ENCODE data around the gene SLC25A18. TPM values are rescaled to one million over a fixed set of nuclear protein-coding genes. Genes with fewer than 3 reads are reported as not detected.
A peak's percentile ranks its signal among the peaks of the same experiment; 100 is the strongest.

SLC25A18 gene
- total RNA-seq, 4 donors from 2014 or later, result 0.93 to 5.3 (median 1.5) TPM

GRCh38 chr22:17569971-17570511 lies 6.7 kb downstream of the SLC25A18 start:
- 0 to 30% methylated on average over 2 to 3 of the region's 8 CpGs for WGBS, 2 donors (ENCODE audit: low coverage in 1 of 2)
- no peaks in the 10 kb centered on the region for H3K27me3 ChIP-seq
- peak overlapping the region in 1 of 2 donors; percentile 43 for H3K4me3 ChIP-seq
- no peaks in the 10 kb centered on the region for H3K9me3 ChIP-seq
- no peak for ATAC-seq
- peak overlapping the region; percentile 90 to 97 (median 92) for H3K27ac ChIP-seq
- no peaks in the 10 kb centered on the region for H3K36me3 ChIP-seq
- H3K4me1 ChIP-seq, result peaks cover 15 to 33% (median 23%) of the 10 kb centered on the region in 3 donors
- TF ChIP-seq POLR2AphosphoS5 (IDR thresholded peaks at IDR 0.05), result no peak
- TF ChIP-seq EP300 (IDR thresholded peaks at IDR 0.05), result no peak
- no peak for TF ChIP-seq CTCF (IDR thresholded peaks at IDR 0.05)
- TF ChIP-seq POLR2A (IDR thresholded peaks at IDR 0.05), result no peak

GRCh38 chr22:17570851-17571631 lies 7.7 kb downstream of the SLC25A18 start:
- TF ChIP-seq EP300 (IDR thresholded peaks at IDR 0.05) (peak; percentile 99), POLR2AphosphoS5 (IDR thresholded peaks at IDR 0.05) (peak; percentile 99), CTCF (IDR thresholded peaks at IDR 0.05) (no peak), POLR2A (IDR thresholded peaks at IDR 0.05) (peak; percentile 31 to 36)
- no peaks in the 10 kb centered on the region for H3K36me3 ChIP-seq
- H3K4me3 ChIP-seq, result peak overlapping the region; percentile 17 to 43
- no peaks in the 10 kb centered on the region for H3K27me3 ChIP-seq
- peaks cover 15 to 33% (median 23%) of the 10 kb centered on the region in 3 donors for H3K4me1 ChIP-seq
- peak overlapping the region; percentile 90 to 97 (median 92) for H3K27ac ChIP-seq
- WGBS, 2 donors (ENCODE audit: low coverage in 1 of 2), result 9 to 11% methylated on average over 15 to 19 of the region's 21 CpGs
- peak; percentile 97 for ATAC-seq
- no peaks in the 10 kb centered on the region for H3K9me3 ChIP-seq

GRCh38 chr22:17575151-17575550 lies 11.9 kb downstream of the SLC25A18 start:
- peaks cover 10 to 32% (median 14%) of the 10 kb centered on the region in 3 donors for H3K4me1 ChIP-seq
- H3K9me3 ChIP-seq, result no peaks in the 10 kb centered on the region
- TF ChIP-seq CTCF (IDR thresholded peaks at IDR 0.05), result no peak
- TF ChIP-seq POLR2AphosphoS5 (IDR thresholded peaks at IDR 0.05), result no peak
- TF ChIP-seq EP300 (IDR thresholded peaks at IDR 0.05), result no peak
- TF ChIP-seq POLR2A (IDR thresholded peaks at IDR 0.05), result no peak
- no peak for ATAC-seq
- H3K27me3 ChIP-seq, result no peaks in the 10 kb centered on the region
- H3K27ac ChIP-seq, result no peak overlapping the region
- WGBS, 2 donors (ENCODE audit: low coverage in 1 of 2), result 64 to 88% methylated on average over 2 to 5 of the region's 5 CpGs
- H3K36me3 ChIP-seq, result no peaks in the 10 kb centered on the region
- H3K4me3 ChIP-seq, result no peak overlapping the region

GRCh38 chr22:17575681-17576080 lies 12.4 kb downstream of the SLC25A18 start:
- H3K4me3 ChIP-seq, result no peak overlapping the region
- H3K27ac ChIP-seq, result no peak overlapping the region
- TF ChIP-seq POLR2A (IDR thresholded peaks at IDR 0.05) (no peak), EP300 (IDR thresholded peaks at IDR 0.05) (no peak), POLR2AphosphoS5 (IDR thresholded peaks at IDR 0.05) (no peak), CTCF (IDR thresholded peaks at IDR 0.05) (no peak)
- H3K27me3 ChIP-seq, result no peaks in the 10 kb centered on the region
- no peaks in the 10 kb centered on the region for H3K9me3 ChIP-seq
- no peak for ATAC-seq
- WGBS, 2 donors (ENCODE audit: low coverage in 1 of 2), result 72 to 74% methylated on average over 2 to 4 of the region's 4 CpGs
- peaks cover 7 to 27% (median 10%) of the 10 kb centered on the region in 3 donors for H3K4me1 ChIP-seq
- H3K36me3 ChIP-seq, result no peaks in the 10 kb centered on the region
